ENCODE results near the gene CTLA4.

- TF ChIP-seq CTCF (optimal IDR thresholded peaks at IDR 0.05 in 1 of 3, IDR thresholded peaks at IDR 0.05 in 1 of 3, conservative IDR thresholded peaks at IDR 0.05 in 1 of 3; ENCODE audit: extremely low read depth in 1 of 3, insufficient read depth in 2 of 3, low read length in 3 of 3): no peak
- TF ChIP-seq EZH2 (IDR thresholded peaks at IDR 0.05; ENCODE audit: low read length): no peak
Observed at GRCh38 chr2:203861607-203862006, 6.0 kb upstream of the CTLA4 start.

Data from keratinocyte (primary cell).